Parathyroid adenoma (tissue), 2 donors: ENCODE results near the gene CNNM3.

Source experiments
- H2AFZ ChIP-seq: fragments of 300-600 bp; sonication (generic); one replicate; pipeline ENCODE4 v1.7.0; 2017; ENCODE audit warnings: antibody characterized with exemption, mild to moderate bottlenecking
- H3K27ac ChIP-seq: fragments of 300-600 bp; sonication (generic); one replicate; pipeline ENCODE4 v1.7.0; 2017
- H3K27me3 ChIP-seq: fragments of 300-600 bp; sonication (generic); one replicate; pipeline ENCODE4 v1.7.0; 2017; ENCODE audit warnings: low read length; ENCODE audit not compliant: control insufficient read depth, insufficient read depth
- H3K36me3 ChIP-seq: fragments of 300-600 bp; sonication (generic); one replicate; pipeline ENCODE4 v1.7.0; 2017; ENCODE audit warnings: low read length; ENCODE audit not compliant: control insufficient read depth, insufficient read depth
- H3K4me1 ChIP-seq: fragments of 300-600 bp; sonication (generic); one replicate; pipeline ENCODE4 v1.7.0; 2017; ENCODE audit warnings: control low read depth
- H3K4me2 ChIP-seq: fragments of 300-600 bp; sonication (generic); one replicate; pipeline ENCODE4 v1.7.0; 2017; ENCODE audit warnings: low read length
- H3K4me3 ChIP-seq: fragments of 300-600 bp; sonication (generic); one replicate; pipeline ENCODE4 v1.7.0; 2017; ENCODE audit warnings: low read depth, low read length
- H3K79me2 ChIP-seq: fragments of 300-600 bp; sonication (generic); one replicate; pipeline ENCODE4 v1.7.0; 2017; ENCODE audit warnings: control low read depth
- H3K9ac ChIP-seq: fragments of 300-600 bp; sonication (generic); one replicate; pipeline ENCODE4 v1.7.0; 2017; ENCODE audit warnings: mild to moderate bottlenecking
- H3K9me3 ChIP-seq: fragments of 300-600 bp; sonication (generic); one replicate; pipeline ENCODE4 v1.7.0; 2017; ENCODE audit warnings: low read length; ENCODE audit not compliant: control insufficient read depth
- TF ChIP-seq, protein P1 (sequence below): fragments of 300-600 bp; sonication (generic); IDR thresholded peaks from one replicate; pipeline ENCODE4 v1.7.0; 2017; ENCODE audit warnings: antibody characterized with exemption, mild to moderate bottlenecking
- donor health status: primary hyperparathyroidism.

CNNM3 gene

DNA sequence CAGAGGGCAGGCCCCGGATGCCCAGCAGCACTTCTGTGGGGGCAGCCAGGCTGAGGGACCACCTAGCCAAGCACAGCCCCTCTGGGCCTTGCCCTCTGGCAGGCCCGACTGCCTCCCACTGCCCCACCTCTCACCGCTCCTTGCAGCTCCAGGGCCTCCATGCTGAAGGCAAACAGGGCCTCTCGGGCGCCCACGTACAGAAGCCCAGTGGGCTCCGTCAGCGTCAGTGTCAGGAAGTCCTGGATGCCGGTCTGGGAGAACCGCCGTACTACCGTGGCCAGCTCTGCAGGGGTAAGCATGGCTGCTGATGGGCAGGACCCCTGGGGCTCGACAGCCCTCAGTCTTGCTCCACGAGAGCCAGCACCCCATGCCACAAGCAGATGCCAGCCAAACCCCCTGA lies 50.1 kb downstream of the CNNM3 start:
- Histone ChIP-seq H3K79me2 (peaks cover 2% of the 10 kb centered on the region), H3K9ac (no peak overlapping the region), H3K4me3 (no peak overlapping the region), H3K4me1 (peaks cover 10% of the 10 kb centered on the region), H3K27ac (peak overlapping the region; percentile 11), H3K27me3 (no peaks in the 10 kb centered on the region), H3K4me2 (no peak overlapping the region), H2AFZ (no peak overlapping the region), H3K36me3 (no peaks in the 10 kb centered on the region), H3K9me3 (no peaks in the 10 kb centered on the region)
- TF ChIP-seq, protein P1, sequence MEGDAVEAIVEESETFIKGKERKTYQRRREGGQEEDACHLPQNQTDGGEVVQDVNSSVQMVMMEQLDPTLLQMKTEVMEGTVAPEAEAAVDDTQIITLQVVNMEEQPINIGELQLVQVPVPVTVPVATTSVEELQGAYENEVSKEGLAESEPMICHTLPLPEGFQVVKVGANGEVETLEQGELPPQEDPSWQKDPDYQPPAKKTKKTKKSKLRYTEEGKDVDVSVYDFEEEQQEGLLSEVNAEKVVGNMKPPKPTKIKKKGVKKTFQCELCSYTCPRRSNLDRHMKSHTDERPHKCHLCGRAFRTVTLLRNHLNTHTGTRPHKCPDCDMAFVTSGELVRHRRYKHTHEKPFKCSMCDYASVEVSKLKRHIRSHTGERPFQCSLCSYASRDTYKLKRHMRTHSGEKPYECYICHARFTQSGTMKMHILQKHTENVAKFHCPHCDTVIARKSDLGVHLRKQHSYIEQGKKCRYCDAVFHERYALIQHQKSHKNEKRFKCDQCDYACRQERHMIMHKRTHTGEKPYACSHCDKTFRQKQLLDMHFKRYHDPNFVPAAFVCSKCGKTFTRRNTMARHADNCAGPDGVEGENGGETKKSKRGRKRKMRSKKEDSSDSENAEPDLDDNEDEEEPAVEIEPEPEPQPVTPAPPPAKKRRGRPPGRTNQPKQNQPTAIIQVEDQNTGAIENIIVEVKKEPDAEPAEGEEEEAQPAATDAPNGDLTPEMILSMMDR = no peak

DNA sequence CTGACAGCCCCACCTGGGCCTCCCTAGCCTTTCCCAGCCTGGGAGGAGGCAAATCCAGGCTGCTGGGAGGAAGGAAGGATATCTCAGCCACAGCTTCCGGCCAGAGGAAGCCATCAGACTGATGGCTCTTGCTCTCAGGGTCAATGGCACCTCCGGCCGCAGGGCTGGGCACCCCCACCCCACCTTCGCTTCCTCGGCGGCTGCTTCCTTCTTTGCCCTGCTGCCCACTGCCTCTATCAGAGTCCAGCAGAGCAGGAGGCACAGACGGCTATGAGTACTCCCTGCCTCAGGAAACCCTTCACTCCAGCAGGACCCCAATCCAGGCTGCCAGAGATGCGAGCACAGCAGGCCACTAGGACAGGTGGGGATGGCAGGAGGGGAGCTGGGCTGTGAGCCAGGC lies 50.5 kb downstream of the CNNM3 start:
- Histone ChIP-seq H3K36me3 (no peaks in the 10 kb centered on the region), H3K79me2 (peaks cover 2% of the 10 kb centered on the region), H3K4me3 (no peak overlapping the region), H3K27ac (peak overlapping the region; percentile 11), H3K4me1 (peaks cover 10% of the 10 kb centered on the region), H3K9ac (no peak overlapping the region), H3K4me2 (no peak overlapping the region), H2AFZ (no peak overlapping the region), H3K27me3 (no peaks in the 10 kb centered on the region), H3K9me3 (no peaks in the 10 kb centered on the region)
- TF ChIP-seq, protein P1 = no peak

DNA sequence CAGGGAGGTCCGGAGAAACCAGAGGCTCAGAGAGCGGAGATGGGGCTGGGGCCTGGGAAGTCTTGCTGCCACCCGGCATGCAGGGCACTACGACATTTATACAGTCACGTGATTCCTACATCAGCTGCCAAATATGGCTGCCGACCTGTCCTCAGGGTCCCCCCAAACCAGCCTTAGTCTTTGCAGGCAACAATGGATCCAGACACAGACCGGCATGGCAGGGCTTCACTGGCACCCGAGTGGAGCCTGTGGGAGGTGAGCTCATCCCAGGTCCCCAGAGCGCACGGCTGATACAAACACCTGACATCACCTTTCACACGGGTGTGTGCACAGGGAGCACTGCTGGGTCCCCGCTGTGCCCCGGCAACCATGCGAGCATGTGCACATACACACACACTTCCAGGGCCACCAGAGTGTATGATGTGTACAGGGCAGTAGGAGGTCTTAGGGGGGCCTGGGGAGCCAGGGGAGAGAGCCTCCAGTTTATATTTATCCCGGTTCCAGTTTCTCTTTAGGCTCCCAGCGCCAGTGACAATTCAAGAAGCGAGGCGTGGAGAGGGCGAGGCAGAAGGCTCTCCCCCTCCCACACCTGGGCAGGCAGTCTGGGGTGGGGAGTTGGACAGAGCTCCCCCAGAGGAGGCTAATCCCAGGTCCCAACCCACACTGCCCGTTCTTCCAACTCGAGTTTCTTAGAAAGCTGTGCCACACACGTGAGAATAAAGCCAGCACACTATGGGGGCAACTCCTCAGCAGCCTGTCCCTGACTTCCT lies 51.1 kb downstream of the CNNM3 start:
- Histone ChIP-seq H3K4me3 (no peak overlapping the region), H3K9ac (no peak overlapping the region), H3K27ac (no peak overlapping the region), H3K79me2 (peaks cover 2% of the 10 kb centered on the region), H3K27me3 (no peaks in the 10 kb centered on the region), H3K36me3 (no peaks in the 10 kb centered on the region), H3K4me2 (no peak overlapping the region), H2AFZ (no peak overlapping the region), H3K4me1 (peaks cover 10% of the 10 kb centered on the region), H3K9me3 (no peaks in the 10 kb centered on the region)
- TF ChIP-seq, protein P1 = no peak

DNA sequence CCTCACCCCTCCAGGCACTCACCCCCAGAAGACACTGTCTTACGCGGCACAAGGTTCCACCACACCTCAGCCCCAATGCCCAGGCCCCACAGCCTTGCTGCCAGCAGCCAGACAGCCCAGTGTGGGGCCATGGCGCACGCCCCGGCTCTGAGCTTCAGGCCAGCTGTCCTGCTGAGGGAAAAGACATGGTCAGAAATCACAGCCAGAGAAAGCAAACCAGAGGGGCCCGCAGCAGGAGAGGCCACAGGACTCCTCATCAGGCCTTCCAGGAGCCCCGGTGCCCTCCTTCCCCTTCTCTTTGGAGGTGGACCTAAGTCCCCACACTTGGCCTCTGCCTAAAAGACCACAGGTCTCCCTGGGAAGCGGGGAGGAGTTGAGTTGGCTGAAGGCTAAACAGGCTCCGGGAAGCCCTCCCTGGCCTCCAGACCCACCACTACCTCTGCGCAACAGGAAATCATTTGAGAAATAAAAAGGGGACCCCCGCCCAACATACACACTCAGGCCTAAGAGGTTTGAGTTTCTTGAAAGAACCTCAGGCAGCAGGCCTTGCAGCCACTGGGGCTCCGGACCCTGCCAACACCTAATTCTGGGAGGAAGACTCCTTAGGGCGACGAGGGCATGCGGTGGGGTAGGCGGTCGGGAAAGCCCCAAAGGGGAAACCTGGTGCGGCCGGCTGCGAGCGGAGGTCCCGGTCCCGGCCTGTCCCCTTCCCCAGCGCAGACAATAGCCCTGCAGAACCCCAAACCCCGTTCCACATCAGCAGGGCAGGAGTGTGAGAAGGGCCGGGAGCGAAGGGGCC lies 51.9 kb downstream of the CNNM3 start:
- Histone ChIP-seq H2AFZ (peak overlapping the region; percentile 94), H3K4me1 (peaks cover 10% of the 10 kb centered on the region), H3K27me3 (no peaks in the 10 kb centered on the region), H3K36me3 (no peaks in the 10 kb centered on the region), H3K4me3 (peak overlapping the region; percentile 59), H3K9ac (peak overlapping the region; percentile 69), H3K27ac (peak overlapping the region; percentile 83), H3K9me3 (no peaks in the 10 kb centered on the region), H3K79me2 (peaks cover 2% of the 10 kb centered on the region), H3K4me2 (peak overlapping the region; percentile 84)
- TF ChIP-seq, protein P1 = no peak
